SK-N-SH (cell line): ENCODE measurements around the gene FAP. TPM values are rescaled to one million over a fixed set of nuclear protein-coding genes. Genes with fewer than 3 reads are reported as not detected.
A peak's percentile ranks its signal among the peaks of the same experiment; 100 is the strongest.

Source experiments
- CTCF ChIA-PET: fragments of 300-600, 350-600 bp; formaldehyde crosslinking; extraction: SDS; loops from one replicate; lab custom pipeline; 2021; lab: Yijun Ruan, JAX
- POLR2A ChIA-PET: fragments of 350-600 bp; sonication (Branson Sonifier 250); formaldehyde crosslinking; extraction: SDS; loops from one replicate; lab custom pipeline; 2020; ENCODE audit warnings: antibody characterized with exemption, inconsistent platforms; lab: Yijun Ruan, JAX
- DNase-seq: peaks from one replicate; pipeline ENCODE4 v3.0.0; 2012
- H2AFZ ChIP-seq: fragments of 200-600 bp; sonication (generic); 2 replicates; pipeline ENCODE4 v1.8.1; 2016; ENCODE audit warnings: antibody characterized with exemption, mild to moderate bottlenecking, low read depth
- H3F3A ChIP-seq: fragments of 200-600 bp; sonication (generic); replicated peaks from 2 replicates; pipeline ENCODE3; 2016; ENCODE audit warnings: antibody characterized with exemption, mild to moderate bottlenecking; ENCODE audit not compliant: insufficient read depth
- H3K27ac ChIP-seq, 2 experiments: fragments of 200-500 bp in 1 of 2; fragments of 200-600 bp in 1 of 2; sonication (Bioruptor generic) in 1 of 2; sonication (generic), shearing (Covaris generic) in 1 of 2; 2 replicates each; pipeline versions ENCODE4 v1.5.1 to v1.6.1; 2014 to 2016; ENCODE audit warnings: low read depth in 2 of 2, inconsistent platforms in 1 of 2, low read length in 1 of 2, mild to moderate bottlenecking in 1 of 2, mixed read lengths in 1 of 2
- H3K27me3 ChIP-seq: fragments of 200-600 bp; sonication (generic), shearing (Covaris generic); 2 replicates; pipeline ENCODE4 v1.6.1; 2016; ENCODE audit warnings: mixed run types; ENCODE audit not compliant: insufficient read depth
- H3K36me3 ChIP-seq, 2 experiments: fragments of 200-500 bp in 1 of 2; fragments of 200-600 bp in 1 of 2; sonication (Bioruptor generic) in 1 of 2; sonication (generic) in 1 of 2; replicated peaks in 1 of 2; 2 replicates each; pipeline versions ENCODE3 to v1.5.1; 2014 to 2016; ENCODE audit warnings: low read length in 1 of 2, mild to moderate bottlenecking in 1 of 2; ENCODE audit not compliant: insufficient read depth in 2 of 2, control insufficient read depth in 1 of 2
- H3K4me1 ChIP-seq, 2 experiments: fragments of 200-500 bp in 1 of 2; fragments of 200-600 bp in 1 of 2; sonication (Bioruptor generic) in 1 of 2; sonication (generic), shearing (Covaris generic) in 1 of 2; 2 replicates each; pipeline versions ENCODE4 v1.5.1 to v1.6.1; 2014 to 2016; ENCODE audit warnings: low read depth in 1 of 2, low read length in 1 of 2, mixed run types in 1 of 2; ENCODE audit not compliant: insufficient read depth in 2 of 2, control insufficient read depth in 1 of 2
- H3K4me2 ChIP-seq: fragments of 200-600 bp; sonication (generic), shearing (Covaris generic); 2 replicates; pipeline ENCODE4 v1.6.1; 2017; ENCODE audit warnings: mixed run types
- H3K4me3 ChIP-seq, 2 experiments: fragments of 200-500 bp in 1 of 2; fragments of 200-600 bp in 1 of 2; sonication (Bioruptor generic) in 1 of 2; sonication (generic), shearing (Covaris generic) in 1 of 2; 2 replicates each; pipeline versions ENCODE4 v1.5.1 to v1.8.1; 2014 to 2016; ENCODE audit warnings: low read depth in 2 of 2, inconsistent platforms in 1 of 2, low read length in 1 of 2, mild to moderate bottlenecking in 1 of 2, mixed read lengths in 1 of 2, moderate library complexity in 1 of 2
- H3K79me2 ChIP-seq: fragments of 200-600 bp; sonication (generic); 2 replicates; pipeline ENCODE4 v1.8.1; 2017; ENCODE audit warnings: mild to moderate bottlenecking; ENCODE audit not compliant: insufficient read depth
- H3K9ac ChIP-seq: fragments of 200-600 bp; sonication (generic); 2 replicates; pipeline ENCODE4 v1.6.1; 2017; ENCODE audit warnings: mixed run types
- H3K9me2 ChIP-seq: fragments of 200-600 bp; sonication (generic); 2 replicates; pipeline ENCODE4 v1.6.1; 2017; ENCODE audit warnings: mixed run types
- H3K9me3 ChIP-seq: fragments of 200-600 bp; sonication (generic); 2 replicates; pipeline ENCODE4 v1.6.1; 2017; ENCODE audit warnings: mixed run types, mild to moderate bottlenecking, moderate library complexity
- H4K20me1 ChIP-seq: fragments of 200-600 bp; sonication (generic); 2 replicates; pipeline ENCODE4 v1.6.1; 2017; ENCODE audit warnings: mild to moderate bottlenecking, mixed run types; ENCODE audit not compliant: insufficient read depth
- ELF1 ChIP-seq: IDR thresholded peaks from 2 replicates; pipeline ENCODE4 v1.4.0; 2012
- EP300 ChIP-seq, 2 experiments: IDR thresholded peaks; 2 replicates each; pipeline versions ENCODE4 v1.4.0 to v1.6.1; 2012; ENCODE audit warnings: borderline replicate concordance in 1 of 2, low read depth in 1 of 2, low read length in 1 of 2
- FOXJ3 ChIP-seq: sonication (generic); formaldehyde crosslinking; IDR thresholded peaks from 2 replicates; pipeline ENCODE4 v1.5.1; 2020; ENCODE audit warnings: mild to moderate bottlenecking, missing genetic modification reagents
- FOXM1 ChIP-seq: IDR thresholded peaks from 2 replicates; pipeline ENCODE4 v1.4.0; 2012; ENCODE audit warnings: low read depth, mild to moderate bottlenecking
- GABPA ChIP-seq: IDR thresholded peaks from 2 replicates; pipeline ENCODE4 v1.4.0; 2012; ENCODE audit warnings: low read depth, mild to moderate bottlenecking
- GATA2 ChIP-seq: sonication (generic); formaldehyde crosslinking; IDR thresholded peaks from 2 replicates; pipeline ENCODE4 v1.5.0; 2020; ENCODE audit warnings: mild to moderate bottlenecking, missing genetic modification reagents
- MAX ChIP-seq: IDR thresholded peaks from 2 replicates; pipeline ENCODE4 v1.4.0; 2012; ENCODE audit warnings: low read depth
- MEF2A ChIP-seq: IDR thresholded peaks from 2 replicates; pipeline ENCODE4 v1.4.0; 2012; ENCODE audit warnings: low read depth, borderline replicate concordance
- NFIC ChIP-seq: IDR thresholded peaks from 2 replicates; pipeline ENCODE4 v1.4.0; 2012; ENCODE audit warnings: borderline replicate concordance
- PBX3 ChIP-seq: IDR thresholded peaks from 2 replicates; pipeline ENCODE4; 2012
- RAD21 ChIP-seq: IDR thresholded peaks from 2 replicates; pipeline ENCODE4 v1.6.1; 2012; ENCODE audit warnings: mild to moderate bottlenecking, low read length
- RFX5 ChIP-seq: IDR thresholded peaks from 2 replicates; pipeline ENCODE4 v1.6.1; 2012; ENCODE audit warnings: mild to moderate bottlenecking, improper control_type of control experiment, low read length
- SIN3A ChIP-seq: IDR thresholded peaks from 2 replicates; pipeline ENCODE4 v1.6.1; 2012; ENCODE audit warnings: low read depth, mild to moderate bottlenecking, low read length, moderate library complexity, borderline replicate concordance
- TAF1 ChIP-seq: IDR thresholded peaks from 2 replicates; pipeline ENCODE4 v1.6.1; 2012; ENCODE audit warnings: low read depth, mild to moderate bottlenecking, low read length, moderate library complexity, borderline replicate concordance
- TCF12 ChIP-seq: IDR thresholded peaks from 2 replicates; pipeline ENCODE4 v1.4.0; 2012
- USF1 ChIP-seq: IDR thresholded peaks from 2 replicates; pipeline ENCODE4 v1.4.0; 2012; ENCODE audit warnings: low read depth, borderline replicate concordance
- USF2 ChIP-seq: fragments of 150-350 bp; IDR thresholded peaks from 2 replicates; pipeline ENCODE4 v1.6.1; 2017; ENCODE audit warnings: antibody characterized with exemption, low read length, low read depth, borderline replicate concordance
- YY1 ChIP-seq: IDR thresholded peaks from 2 replicates; pipeline ENCODE4 v1.4.0; 2012; ENCODE audit warnings: low read depth, mild to moderate bottlenecking
- ZBTB33 ChIP-seq: IDR thresholded peaks from 2 replicates; pipeline ENCODE4 v1.4.0; 2012; ENCODE audit warnings: low read depth, borderline replicate concordance
- WGBS: methylation state at CpG from one replicate; pipeline ENCODE4 v1.1.6; 2017; ENCODE audit warnings: low lambda C conversion rate; 5-methylcytosine and 5-hydroxymethylcytosine counted together
- polyA plus RNA-seq, 3 experiments: library from polyadenylated mRNA; depleted of rRNA; stranded (reverse); fragments of >200 nt; gene quantifications; 2 replicates each; pipeline ENCODE4 v1.2.3, GENCODE V29; 2012

Gene FAP
- polyA plus RNA-seq, 1 of the 3 experiments (the other 2 are of a cell fraction), result 36.9 TPM

- H3K27ac ChIP-seq, result no peak overlapping the region
- H3K79me2 ChIP-seq, result no peaks in the 10 kb centered on the region
- no peaks in the 10 kb centered on the region for H3K9me2 ChIP-seq
- H3K36me3 ChIP-seq, result no peaks in the 10 kb centered on the region
- H3K9ac ChIP-seq, result no peak overlapping the region
- no peak for DNase-seq
- H3F3A ChIP-seq, result peaks cover 16% of the 10 kb centered on the region
- CTCF ChIA-PET, result no interaction called here
- no peaks in the 10 kb centered on the region for H4K20me1 ChIP-seq
- TF ChIP-seq ELF1 (no peak), USF1 (no peak), RAD21 (no peak), NFIC (no peak), GATA2 (CRISPR knock-in tag) (no peak), YY1 (no peak), MEF2A (no peak), RFX5 (no peak), MAX (no peak)
- TF ChIP-seq, all 33 proteins: peak for 0
- no peak overlapping the region for H2AFZ ChIP-seq
- POLR2A ChIA-PET, result no interaction called here
- no peaks in the 10 kb centered on the region for H3K4me1 ChIP-seq
- H3K27me3 ChIP-seq, result no peaks in the 10 kb centered on the region
- H3K4me2 ChIP-seq, result no peak overlapping the region
- H3K9me3 ChIP-seq, result no peaks in the 10 kb centered on the region
- no peak overlapping the region for H3K4me3 ChIP-seq
- WGBS, result 85% methylated on average over 2 of the region's 2 CpGs
Observed at GRCh38 chr2:162254236-162254871, 11.1 kb upstream of the FAP start.

- 69% methylated on average over 3 of the region's 3 CpGs for WGBS
- Histone ChIP-seq H4K20me1 (no peaks in the 10 kb centered on the region), H3K36me3 (no peaks in the 10 kb centered on the region), H3K4me2 (no peak overlapping the region), H3K9me2 (no peaks in the 10 kb centered on the region), H3K4me1 (no peaks in the 10 kb centered on the region), H3K27ac (no peak overlapping the region), H3K79me2 (no peaks in the 10 kb centered on the region), H3K4me3 (no peak overlapping the region), H3K9ac (no peak overlapping the region), H3K27me3 (no peaks in the 10 kb centered on the region), H2AFZ (no peak overlapping the region), H3K9me3 (no peaks in the 10 kb centered on the region), H3F3A (peaks cover 13% of the 10 kb centered on the region)
- CTCF ChIA-PET, result no interaction called here
- TF ChIP-seq RAD21, result no peak
- POLR2A ChIA-PET, result no interaction called here
- DNase-seq, result no peak
Observed at GRCh38 chr2:162253435-162253834, 10.2 kb upstream of the FAP start.

GRCh38 chr2:162252153-162252552 is 8.9 kb upstream of the FAP start:
- no peak for DNase-seq
- Histone ChIP-seq H3K27me3 (no peaks in the 10 kb centered on the region), H3K4me2 (no peak overlapping the region), H3F3A (peaks cover 13% of the 10 kb centered on the region), H3K4me1 (no peaks in the 10 kb centered on the region), H3K4me3 (no peak overlapping the region), H3K9me3 (no peaks in the 10 kb centered on the region), H3K27ac (peak overlapping the region; percentile 10 to 22; a peak in 2 of 4 replicates), H3K79me2 (no peaks in the 10 kb centered on the region), H3K9ac (no peak overlapping the region), H3K36me3 (no peaks in the 10 kb centered on the region), H4K20me1 (no peaks in the 10 kb centered on the region), H2AFZ (peak overlapping the region; percentile 35; the same call in 1 of the 2 replicates), H3K9me2 (no peaks in the 10 kb centered on the region)
- WGBS, result 28% methylated on average over 2 of the region's 2 CpGs
- CTCF ChIA-PET, result interaction anchor here (0.9 kb wide), 1 partner anchor 16 kb away, joined by 3 read pairs; no protein-coding TSS in a partner anchor
- POLR2A ChIA-PET, result no interaction called here
- TF ChIP-seq ZBTB33 (no peak), EP300 (IDR thresholded peaks at IDR 0.05; ENCODE audit: borderline replicate concordance in 1 of 2, low read depth in 1 of 2, low read length in 1 of 2) (no peak), PBX3 (peak; percentile 55; the same call in 1 of the 2 replicates), FOXM1 (no peak), ELF1 (no peak), TAF1 (no peak), USF2 (no peak), SIN3A (no peak), FOXJ3 (CRISPR knock-in tag) (no peak), TCF12 (peak; percentile 63), GABPA (no peak)
